Loucy (cell line): ENCODE results near the gene ATP10A.

Experiments
- EZH2phosphoT487 ChIP-seq: fragments of 200-600 bp; IDR thresholded peaks from 2 replicates; pipeline ENCODE4 v1.6.1; 2018; ENCODE audit warnings: antibody characterized with exemption, mild to moderate bottlenecking, moderate library complexity, borderline replicate concordance
- TF ChIP-seq, protein P1 (sequence below): fragments of 200-600 bp; sonication (generic); conservative IDR thresholded peaks from 2 replicates; pipeline ENCODE4 v1.5.1; 2014; ENCODE audit warnings: mild to moderate bottlenecking, antibody characterized with exemption, low read length

DNA sequence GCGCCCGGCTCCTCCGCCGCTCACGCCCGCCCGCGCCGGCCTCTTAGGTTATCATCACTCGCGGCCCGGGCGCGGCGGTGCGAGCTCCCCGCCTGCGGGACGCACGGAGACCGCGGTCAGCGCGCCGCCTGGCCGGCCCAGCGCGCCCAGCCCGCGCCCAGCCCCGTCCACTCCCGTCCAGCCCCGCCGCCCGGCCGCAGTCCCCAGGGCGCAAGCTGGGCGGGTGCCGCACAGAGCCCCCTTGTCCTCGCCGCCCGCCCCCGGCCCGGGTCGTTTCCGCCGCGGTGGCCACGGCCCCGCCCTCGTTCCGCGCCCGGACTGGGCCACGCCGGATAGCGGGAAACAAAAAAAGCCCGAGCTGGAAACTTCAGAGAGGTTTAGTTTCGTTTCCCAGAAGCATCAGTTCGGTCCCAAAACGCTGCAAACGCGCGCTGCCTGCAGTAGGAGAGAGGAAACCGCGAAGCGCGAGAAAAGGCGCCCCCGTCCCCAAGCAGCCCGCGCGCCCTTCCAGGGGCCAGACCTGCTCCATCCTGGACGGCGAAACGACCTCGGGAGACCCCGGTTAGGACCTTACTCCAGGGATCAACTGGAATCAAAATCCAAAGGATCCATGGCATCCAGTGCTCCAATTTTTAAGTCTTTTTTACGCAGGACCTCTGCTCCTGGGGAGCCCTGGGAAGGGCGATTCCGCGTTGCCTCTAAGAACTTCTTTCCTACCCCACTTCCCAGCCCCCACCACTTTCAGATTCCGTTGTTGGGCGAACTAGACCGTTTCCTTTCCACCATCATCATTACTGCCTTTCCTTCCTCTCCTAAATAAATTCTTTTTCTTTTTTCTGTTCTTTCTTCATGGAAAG, at the start of gene ATP10A:
- TF ChIP-seq, protein P1, sequence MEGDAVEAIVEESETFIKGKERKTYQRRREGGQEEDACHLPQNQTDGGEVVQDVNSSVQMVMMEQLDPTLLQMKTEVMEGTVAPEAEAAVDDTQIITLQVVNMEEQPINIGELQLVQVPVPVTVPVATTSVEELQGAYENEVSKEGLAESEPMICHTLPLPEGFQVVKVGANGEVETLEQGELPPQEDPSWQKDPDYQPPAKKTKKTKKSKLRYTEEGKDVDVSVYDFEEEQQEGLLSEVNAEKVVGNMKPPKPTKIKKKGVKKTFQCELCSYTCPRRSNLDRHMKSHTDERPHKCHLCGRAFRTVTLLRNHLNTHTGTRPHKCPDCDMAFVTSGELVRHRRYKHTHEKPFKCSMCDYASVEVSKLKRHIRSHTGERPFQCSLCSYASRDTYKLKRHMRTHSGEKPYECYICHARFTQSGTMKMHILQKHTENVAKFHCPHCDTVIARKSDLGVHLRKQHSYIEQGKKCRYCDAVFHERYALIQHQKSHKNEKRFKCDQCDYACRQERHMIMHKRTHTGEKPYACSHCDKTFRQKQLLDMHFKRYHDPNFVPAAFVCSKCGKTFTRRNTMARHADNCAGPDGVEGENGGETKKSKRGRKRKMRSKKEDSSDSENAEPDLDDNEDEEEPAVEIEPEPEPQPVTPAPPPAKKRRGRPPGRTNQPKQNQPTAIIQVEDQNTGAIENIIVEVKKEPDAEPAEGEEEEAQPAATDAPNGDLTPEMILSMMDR, result no peak
- TF ChIP-seq EZH2phosphoT487, result no peak
